OCI-LY7 (cell line): ENCODE data around the gene ZBTB9.

Experiments used
- CTCF ChIP-seq: fragments of 200-600 bp; sonication (generic); conservative IDR thresholded peaks from 2 replicates; pipeline ENCODE4 v1.5.1; 2014; ENCODE audit warnings: mild to moderate bottlenecking, antibody characterized with exemption, low read length, moderate library complexity, mixed read lengths
- EZH2phosphoT487 ChIP-seq: fragments of 200-600 bp; sonication (generic); IDR thresholded peaks from 2 replicates; pipeline ENCODE4 v1.6.1; 2018; ENCODE audit warnings: low read depth, borderline replicate concordance, mild to moderate bottlenecking, mixed run types, antibody characterized with exemption, low read length, moderate library complexity, mixed read lengths

DNA sequence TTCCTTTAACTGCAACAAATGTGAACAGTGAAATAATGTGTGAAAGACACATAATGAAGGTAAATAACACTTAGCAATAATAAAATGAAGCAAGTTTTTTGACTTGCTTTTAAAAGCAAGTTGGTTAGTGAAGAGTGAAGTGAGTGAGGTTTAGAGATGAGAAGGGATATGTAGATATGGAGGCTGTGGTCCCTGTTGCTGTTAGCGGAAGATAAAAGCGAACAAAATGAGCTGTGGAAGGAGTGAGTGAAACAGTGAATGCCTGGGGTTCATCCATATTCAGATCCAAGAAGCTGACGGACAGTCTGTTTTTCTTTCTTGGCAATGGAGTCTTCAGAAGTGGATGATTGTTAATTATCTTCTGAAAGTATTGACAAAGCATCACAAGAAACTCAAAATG is 23.5 kb downstream of the ZBTB9 start:
- TF ChIP-seq CTCF = no peak
- no peak for TF ChIP-seq EZH2phosphoT487
